GM19328 (cell line): ENCODE results near the gene ATF7IP2.
"Not testable (repeated sequence)": the region's sequence is repeated elsewhere in the genome, so short reads cannot be mapped to it uniquely, and the experiment has no call there.

Source experiments
- ATAC-seq: cut with Tn5 transposase; IDR thresholded peaks from one replicate; pipeline ENCODE4 v1.9.1; 2021; ENCODE audit warnings: mild to moderate bottlenecking, moderate library complexity; ENCODE audit not compliant: unreplicated experiment

Gene ATF7IP2

GRCh38 chr16:10447289-10447688 is 61.4 kb downstream of the ATF7IP2 start:
- no peak for ATAC-seq

- ATAC-seq = not testable (repeated sequence)
Observed at GRCh38 chr16:10452208-10453158, 66.6 kb downstream of the ATF7IP2 start.

GRCh38 chr16:10453159-10453510 is 67.3 kb downstream of the ATF7IP2 start:
- ATAC-seq = no peak

GRCh38 chr16:10465821-10466220 is 80.0 kb downstream of the ATF7IP2 start:
- ATAC-seq = no peak

GRCh38 chr16:10466313-10466712 is 80.5 kb downstream of the ATF7IP2 start:
- no peak for ATAC-seq

GRCh38 chr16:10466861-10467260 is 81.0 kb downstream of the ATF7IP2 start:
- no peak for ATAC-seq

- not testable (repeated sequence) for ATAC-seq
Observed at GRCh38 chr16:10476636-10477035, 90.8 kb downstream of the ATF7IP2 start.

- ATAC-seq = no peak
Observed at GRCh38 chr16:10480151-10480550, 94.3 kb downstream of the ATF7IP2 start.

GRCh38 chr16:10485159-10485558 is 99.3 kb downstream of the ATF7IP2 start:
- no peak for ATAC-seq

GRCh38 chr16:10485698-10486382 is 100.0 kb downstream of the ATF7IP2 start:
- ATAC-seq = no peak

- no peak for ATAC-seq
Observed at GRCh38 chr16:10490141-10490540, 104.3 kb downstream of the ATF7IP2 start.

- ATAC-seq = no peak
Observed at GRCh38 chr16:10493276-10493675, 107.4 kb downstream of the ATF7IP2 start.

GRCh38 chr16:10494343-10495030 is 108.6 kb downstream of the ATF7IP2 start:
- ATAC-seq = no peak

GRCh38 chr16:10495031-10495345 is 109.1 kb downstream of the ATF7IP2 start:
- ATAC-seq = no peak

GRCh38 chr16:10497132-10498101 is 111.6 kb downstream of the ATF7IP2 start:
- ATAC-seq = no peak

GRCh38 chr16:10500582-10500981 is 114.7 kb downstream of the ATF7IP2 start:
- no peak for ATAC-seq

GRCh38 chr16:10501016-10501607 is 115.3 kb downstream of the ATF7IP2 start:
- ATAC-seq = no peak

- ATAC-seq = no peak
Observed at GRCh38 chr16:10502776-10503175, 116.9 kb downstream of the ATF7IP2 start.

GRCh38 chr16:10504404-10504885 is 118.6 kb downstream of the ATF7IP2 start:
- ATAC-seq = no peak

- not testable (repeated sequence) for ATAC-seq
Observed at GRCh38 chr16:10505286-10505685, 119.4 kb downstream of the ATF7IP2 start.
